Uterus (tissue), 4 donors: ENCODE measurements around the gene TTC36. TPM values are rescaled to one million over a fixed set of nuclear protein-coding genes. Genes with fewer than 3 reads are reported as not detected.

ENCODE experiments used
- DNase-seq, 2 donors: peaks; one replicate each; pipeline ENCODE4 v3.0.0-alpha.2; 2019 to 2020
- H3K27ac ChIP-seq, 2 donors: fragments of 200-600 bp; sonication (generic); 1 replicate in 1 of 2; 2 replicates in 1 of 2; pipeline ENCODE4 v1.5.1; 2016 to 2018
- H3K27me3 ChIP-seq, 2 donors: fragments of 200-600 bp; sonication (generic); one replicate each; pipeline ENCODE4 v1.5.1; 2018 to 2019; ENCODE audit warnings: control low read depth in 1 of 2
- H3K36me3 ChIP-seq, 2 donors: fragments of 200-600 bp; sonication (generic); one replicate each; pipeline ENCODE4 v1.5.1; 2019; ENCODE audit warnings: control low read depth in 1 of 2
- H3K4me1 ChIP-seq, 2 donors: fragments of 200-600 bp; sonication (generic); one replicate each; pipeline ENCODE4 v1.5.1; 2018 to 2019; ENCODE audit warnings: control low read depth in 1 of 2
- H3K4me3 ChIP-seq, 2 donors: fragments of 200-600 bp; sonication (generic); 1 replicate in 1 of 2; 2 replicates in 1 of 2; pipeline ENCODE4 v1.5.1; 2018 to 2019; ENCODE audit warnings: mild to moderate bottlenecking in 1 of 2
- H3K9me3 ChIP-seq, 2 donors: fragments of 200-600 bp; sonication (generic); one replicate each; pipeline ENCODE4 v1.5.1; 2019; ENCODE audit warnings: control low read depth in 1 of 2
- CTCF ChIP-seq, 4 experiments: fragments of 200-600 bp in 2 of 4; fragments of 450-650 bp in 2 of 4; sonication (generic) in 2 of 4; IDR thresholded peaks; one replicate each; pipeline ENCODE4 v1.5.1; 2016 to 2019; ENCODE audit warnings: antibody characterized with exemption in 4 of 4, mild to moderate bottlenecking in 2 of 4, moderate library complexity in 1 of 4
- POLR2A ChIP-seq, 2 donors: fragments of 450-650 bp; IDR thresholded peaks; one replicate each; pipeline ENCODE4 v1.6.1; 2016; ENCODE audit warnings: antibody characterized with exemption in 2 of 2, mild to moderate bottlenecking in 1 of 2, moderate library complexity in 1 of 2
- intact Hi-C: fragments of 100-400 bp; cut with DNase I; formaldehyde crosslinking; loops from one replicate; pipeline ENCODE4 v1.15.1; 2023; ENCODE audit warnings: low total_unique reads
- total RNA-seq, 4 donors: library from RNA; depleted of rRNA in 3 of 4; stranded (reverse); fragments of >200 nt in 3 of 4; gene quantifications; one replicate each; pipeline versions ENCODE4 v1.1.0 to v1.2.4, GENCODE V29; 2014 to 2023
- donor health status: DM: yes; HTN: yes; CAD: no.

TTC36 gene
- total RNA-seq, 4 donors from 2014 or later = 1.8 TPM; not detected in 3

GRCh38 chr11:118545533-118545932 is 18.3 kb downstream of the TTC36 start:
- Histone ChIP-seq H3K27me3 (no peaks in the 10 kb centered on the region), H3K9me3 (no peaks in the 10 kb centered on the region), H3K4me3 (no peak overlapping the region), H3K4me1 (no peaks in the 10 kb centered on the region), H3K36me3 (no peaks in the 10 kb centered on the region), H3K27ac (no peak overlapping the region)
- no peak for TF ChIP-seq CTCF (IDR thresholded peaks at IDR 0.05)
- TF ChIP-seq POLR2A (IDR thresholded peaks at IDR 0.05) = no peak
- no peak for DNase-seq
- intact Hi-C loops = no loop called here

GRCh38 chr11:118547132-118547531 is 19.9 kb downstream of the TTC36 start:
- H3K27me3 ChIP-seq = no peaks in the 10 kb centered on the region
- H3K36me3 ChIP-seq = no peaks in the 10 kb centered on the region
- TF ChIP-seq POLR2A (IDR thresholded peaks at IDR 0.05) (no peak), CTCF (IDR thresholded peaks at IDR 0.05) (no peak)
- DNase-seq = no peak
- no peaks in the 10 kb centered on the region for H3K9me3 ChIP-seq
- no peaks in the 10 kb centered on the region for H3K4me1 ChIP-seq
- no peak overlapping the region for H3K4me3 ChIP-seq
- intact Hi-C loops = no loop called here
- H3K27ac ChIP-seq = no peak overlapping the region

- no peak for DNase-seq
- Histone ChIP-seq H3K27ac (no peak overlapping the region), H3K36me3 (no peaks in the 10 kb centered on the region), H3K27me3 (no peaks in the 10 kb centered on the region), H3K9me3 (no peaks in the 10 kb centered on the region), H3K4me3 (no peak overlapping the region), H3K4me1 (no peaks in the 10 kb centered on the region)
- TF ChIP-seq CTCF (IDR thresholded peaks at IDR 0.05) (no peak), POLR2A (IDR thresholded peaks at IDR 0.05) (no peak)
- intact Hi-C loops = no loop called here
These were observed 25.1 kb downstream of the TTC36 start for GRCh38 chr11:118552341-118552740.

- Histone ChIP-seq H3K36me3 (no peaks in the 10 kb centered on the region), H3K27ac (no peak overlapping the region), H3K4me3 (no peak overlapping the region), H3K9me3 (no peaks in the 10 kb centered on the region), H3K4me1 (peaks cover 0 to 9% of the 10 kb centered on the region in 2 donors), H3K27me3 (no peaks in the 10 kb centered on the region)
- TF ChIP-seq POLR2A (IDR thresholded peaks at IDR 0.05) (no peak), CTCF (IDR thresholded peaks at IDR 0.05) (no peak)
- intact Hi-C loops = no loop called here
- DNase-seq = no peak
These were observed 33.5 kb downstream of the TTC36 start for GRCh38 chr11:118560806-118561205.

GRCh38 chr11:118565051-118565450 is 37.8 kb downstream of the TTC36 start:
- TF ChIP-seq CTCF (IDR thresholded peaks at IDR 0.05) (no peak), POLR2A (IDR thresholded peaks at IDR 0.05) (no peak)
- Histone ChIP-seq H3K27me3 (no peaks in the 10 kb centered on the region), H3K36me3 (no peaks in the 10 kb centered on the region), H3K27ac (peak overlapping the region; percentile 87 to 91), H3K4me3 (peak overlapping the region; percentile 61 to 64), H3K9me3 (no peaks in the 10 kb centered on the region), H3K4me1 (peaks cover 0 to 9% of the 10 kb centered on the region in 2 donors)
- peak; percentile 58 to 62 for DNase-seq
- intact Hi-C loops = no loop called here
